ENCODE data around the gene PLA2G1B. TPM values are rescaled to one million over a fixed set of nuclear protein-coding genes. Genes with fewer than 3 reads are reported as not detected.

Gene PLA2G1B
- total RNA-seq, 2 donors from 2014 or later = not detected

DNA sequence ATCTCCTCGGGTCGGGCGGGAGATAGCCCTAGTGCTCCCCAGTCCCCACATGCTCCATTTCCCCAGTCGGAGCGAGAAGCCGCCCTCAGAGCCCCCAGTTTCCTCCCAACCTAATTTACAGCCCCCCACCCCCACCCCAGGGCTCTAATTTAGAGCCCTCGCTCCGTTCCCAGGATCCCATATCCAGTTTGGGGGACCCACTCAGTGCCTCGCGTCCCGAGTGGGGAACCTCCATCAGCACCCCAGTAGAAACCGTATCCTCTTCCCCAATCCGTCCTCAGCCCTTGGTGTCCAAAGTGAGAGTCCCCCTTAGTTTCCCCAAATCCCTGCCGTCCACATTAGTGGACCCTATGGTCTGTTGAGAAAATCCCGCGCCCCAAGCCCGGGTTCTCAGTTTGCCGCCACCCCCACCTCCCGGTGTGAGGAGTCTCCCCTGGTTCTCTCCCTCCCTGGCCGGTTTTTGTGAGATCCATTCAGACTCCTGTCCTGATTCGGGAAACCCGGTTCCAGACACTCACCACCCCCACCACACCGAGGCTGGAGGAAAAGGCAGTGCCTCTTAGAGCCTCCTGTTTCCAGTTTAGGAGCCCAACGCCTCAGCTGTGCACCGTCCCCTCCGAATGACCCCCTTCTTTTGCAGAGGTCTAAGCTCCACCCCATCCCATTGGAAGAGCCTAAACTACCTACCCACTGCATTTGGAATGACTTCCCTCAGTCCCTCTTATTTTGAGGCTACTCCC lies 42.2 kb upstream of the PLA2G1B start:
- H3K4me1 Mint-ChIP-seq = peaks cover 61% of the 10 kb centered on the region
- Histone ChIP-seq H3K27ac (ENCODE audit: low read depth, low read length) (peak overlapping the region; percentile 51), H3K4me1 (ENCODE audit: control insufficient read depth, insufficient read depth, low read length) (peaks cover 11% of the 10 kb centered on the region), H3K4me3 (ENCODE audit: low read length) (peak overlapping the region; percentile 86), H3K9me3 (ENCODE audit: control insufficient read depth, low read length) (no peaks in the 10 kb centered on the region), H3K36me3 (ENCODE audit: control insufficient read depth, insufficient read depth, low read length) (peaks cover 20% of the 10 kb centered on the region), H3K27me3 (ENCODE audit: control insufficient read depth, insufficient read depth, low read length, poor library complexity, severe bottlenecking) (no peaks in the 10 kb centered on the region), H3K9ac (ENCODE audit: extremely low read depth, low read length, poor library complexity, severe bottlenecking) (peak overlapping the region; percentile 68)
- no peaks in the 10 kb centered on the region for H3K27me3 Mint-ChIP-seq (ENCODE audit: insufficient read depth)
- H3K4me3 Mint-ChIP-seq = peak overlapping the region; percentile 88
- peak; percentile 88 for DNase-seq
- peak overlapping the region; percentile 92 for H3K27ac Mint-ChIP-seq
- WGBS, 2 experiments (ENCODE audit: insufficient coverage in 1 of 2, insufficient read length in 1 of 2) = 2 to 6% methylated on average over 10 to 26 of the region's 26 CpGs
- H3K36me3 Mint-ChIP-seq (ENCODE audit: low read depth) = peaks cover 21% of the 10 kb centered on the region
- TF ChIP-seq, protein P1, sequence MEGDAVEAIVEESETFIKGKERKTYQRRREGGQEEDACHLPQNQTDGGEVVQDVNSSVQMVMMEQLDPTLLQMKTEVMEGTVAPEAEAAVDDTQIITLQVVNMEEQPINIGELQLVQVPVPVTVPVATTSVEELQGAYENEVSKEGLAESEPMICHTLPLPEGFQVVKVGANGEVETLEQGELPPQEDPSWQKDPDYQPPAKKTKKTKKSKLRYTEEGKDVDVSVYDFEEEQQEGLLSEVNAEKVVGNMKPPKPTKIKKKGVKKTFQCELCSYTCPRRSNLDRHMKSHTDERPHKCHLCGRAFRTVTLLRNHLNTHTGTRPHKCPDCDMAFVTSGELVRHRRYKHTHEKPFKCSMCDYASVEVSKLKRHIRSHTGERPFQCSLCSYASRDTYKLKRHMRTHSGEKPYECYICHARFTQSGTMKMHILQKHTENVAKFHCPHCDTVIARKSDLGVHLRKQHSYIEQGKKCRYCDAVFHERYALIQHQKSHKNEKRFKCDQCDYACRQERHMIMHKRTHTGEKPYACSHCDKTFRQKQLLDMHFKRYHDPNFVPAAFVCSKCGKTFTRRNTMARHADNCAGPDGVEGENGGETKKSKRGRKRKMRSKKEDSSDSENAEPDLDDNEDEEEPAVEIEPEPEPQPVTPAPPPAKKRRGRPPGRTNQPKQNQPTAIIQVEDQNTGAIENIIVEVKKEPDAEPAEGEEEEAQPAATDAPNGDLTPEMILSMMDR (conservative IDR thresholded peaks at IDR 0.05) = no peak
- no peaks in the 10 kb centered on the region for H3K9me3 Mint-ChIP-seq

GRCh38 chr12:120368789-120369602 lies 41.4 kb upstream of the PLA2G1B start, which contains the start of gene MSI1:
Gene MSI1 (minus strand): TSS chr12:120369164. CDS start chr12:120369091, 73 bp downstream.
- Histone ChIP-seq H3K4me3 (ENCODE audit: low read length) (peak within 1 kb of the TSS; percentile 88), H3K9ac (ENCODE audit: extremely low read depth, low read length, poor library complexity, severe bottlenecking) (peak within 1 kb of the TSS; percentile 68), H3K4me1 (ENCODE audit: control insufficient read depth, insufficient read depth, low read length) (peaks cover 15% of the 10 kb centered on the region), H3K27me3 (ENCODE audit: control insufficient read depth, insufficient read depth, low read length, poor library complexity, severe bottlenecking) (no peaks in the 10 kb centered on the region), H3K9me3 (ENCODE audit: control insufficient read depth, low read length) (no peaks in the 10 kb centered on the region), H3K36me3 (ENCODE audit: control insufficient read depth, insufficient read depth, low read length) (peaks cover 28% of the 10 kb centered on the region), H3K27ac (ENCODE audit: low read depth, low read length) (peak within 1 kb of the TSS; percentile 82)
- H3K4me3 Mint-ChIP-seq = peak within 1 kb of the TSS; percentile 88
- peak within 1 kb of the TSS; percentile 96 for H3K27ac Mint-ChIP-seq
- DNase-seq = peak; percentile 84
- peaks cover 62% of the 10 kb centered on the region for H3K4me1 Mint-ChIP-seq
- H3K36me3 Mint-ChIP-seq (ENCODE audit: low read depth) = peaks cover 26% of the 10 kb centered on the region
- TF ChIP-seq, protein P1 (conservative IDR thresholded peaks at IDR 0.05) = no peak
- no peaks in the 10 kb centered on the region for H3K27me3 Mint-ChIP-seq (ENCODE audit: insufficient read depth)
- WGBS, 2 experiments (ENCODE audit: insufficient coverage in 1 of 2, insufficient read length in 1 of 2) = 0% methylated on average over 2 to 109 of the region's 119 CpGs
- no peaks in the 10 kb centered on the region for H3K9me3 Mint-ChIP-seq

DNA sequence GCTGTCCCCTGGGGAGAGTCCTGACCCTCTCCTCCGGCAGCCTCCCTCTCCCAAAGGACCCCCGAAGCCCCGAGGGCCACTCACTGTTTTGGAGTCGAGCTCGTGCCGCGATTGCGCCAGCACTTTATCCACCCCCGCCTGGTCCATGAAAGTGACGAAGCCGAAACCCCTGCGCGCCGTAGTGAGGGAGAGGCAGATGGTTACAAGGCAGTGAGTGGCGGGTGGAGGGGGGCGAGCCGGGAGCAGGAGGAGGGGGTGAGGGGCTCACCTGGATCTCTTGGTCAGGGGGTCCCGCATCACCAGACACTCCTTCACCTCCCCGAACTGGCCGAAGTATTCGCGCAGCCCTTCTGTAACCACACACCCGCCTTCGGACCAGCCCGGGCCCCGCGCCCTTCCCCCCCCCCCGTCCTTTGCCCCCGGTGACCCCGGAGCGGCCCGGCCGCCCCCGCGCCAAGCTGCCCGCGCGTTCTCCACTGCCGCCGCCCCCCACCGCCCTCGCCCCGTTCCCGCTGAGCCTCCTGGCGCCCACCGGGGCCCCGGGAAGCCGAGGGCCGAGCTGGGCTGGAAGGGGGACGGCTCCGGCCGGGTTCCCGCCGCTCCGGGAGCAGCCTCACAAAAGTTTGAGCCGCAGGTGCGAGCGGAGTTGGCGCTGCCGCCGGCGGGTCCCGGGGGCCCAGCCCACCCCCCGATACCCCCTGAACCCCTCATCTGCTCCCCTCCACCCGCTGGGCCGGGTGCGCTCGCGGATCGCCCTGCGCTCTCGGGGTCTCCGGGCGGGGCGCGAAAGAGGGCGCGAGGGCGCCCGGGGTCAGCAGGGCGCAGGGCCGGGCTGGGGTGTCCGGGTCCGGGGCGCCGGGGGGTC lies 40.6 kb upstream of the PLA2G1B start:
- Histone ChIP-seq H3K9ac (ENCODE audit: extremely low read depth, low read length, poor library complexity, severe bottlenecking) (peak overlapping the region; percentile 68), H3K4me1 (ENCODE audit: control insufficient read depth, insufficient read depth, low read length) (peaks cover 22% of the 10 kb centered on the region), H3K9me3 (ENCODE audit: control insufficient read depth, low read length) (no peaks in the 10 kb centered on the region), H3K36me3 (ENCODE audit: control insufficient read depth, insufficient read depth, low read length) (peaks cover 37% of the 10 kb centered on the region), H3K27ac (ENCODE audit: low read depth, low read length) (peak overlapping the region; percentile 82), H3K4me3 (ENCODE audit: low read length) (peak overlapping the region; percentile 88), H3K27me3 (ENCODE audit: control insufficient read depth, insufficient read depth, low read length, poor library complexity, severe bottlenecking) (no peaks in the 10 kb centered on the region)
- peaks cover 35% of the 10 kb centered on the region for H3K36me3 Mint-ChIP-seq (ENCODE audit: low read depth)
- peaks cover 70% of the 10 kb centered on the region for H3K4me1 Mint-ChIP-seq
- TF ChIP-seq, protein P1 (conservative IDR thresholded peaks at IDR 0.05) = no peak
- WGBS, 2 experiments (ENCODE audit: insufficient coverage in 1 of 2, insufficient read length in 1 of 2) = 0% methylated on average over 22 to 84 of the region's 86 CpGs
- H3K27ac Mint-ChIP-seq = peak overlapping the region; percentile 96
- H3K9me3 Mint-ChIP-seq = no peaks in the 10 kb centered on the region
- peak; percentile 82 for DNase-seq
- no peaks in the 10 kb centered on the region for H3K27me3 Mint-ChIP-seq (ENCODE audit: insufficient read depth)
- peak overlapping the region; percentile 88 for H3K4me3 Mint-ChIP-seq

All from endodermal cell (in vitro differentiated cells).